Keratinocyte (primary cell): ENCODE measurements around the gene ACSL6. TPM values are rescaled to one million over a fixed set of nuclear protein-coding genes. Genes with fewer than 3 reads are reported as not detected.

Experiments
- DNase-seq: peaks from one replicate; pipeline ENCODE4 v3.0.0-alpha.2; 2011; ENCODE audit warnings: low read depth, missing footprints, low spot score
- FAIRE-seq: peaks from 2 replicates; lab custom pipeline; 2011; peaks lifted over from hg19 to GRCh38; lab: Jason Lieb, UNC
- H2AFZ ChIP-seq: 2 replicates; pipeline ENCODE4 v1.6.0; 2012; ENCODE audit warnings: low read length, control low read depth, inconsistent platforms; ENCODE audit not compliant: control insufficient read depth
- H3K27ac ChIP-seq: 2 replicates; pipeline ENCODE4 v1.5.1; 2011; ENCODE audit warnings: low read length; ENCODE audit not compliant: control insufficient read depth, insufficient read depth
- H3K27me3 ChIP-seq: 3 replicates; pipeline ENCODE4 v1.6.0; 2011; ENCODE audit warnings: low read length; ENCODE audit not compliant: control insufficient read depth, insufficient read depth; ENCODE audit errors: extremely low read depth
- H3K36me3 ChIP-seq, 2 experiments: 2 replicates in 1 of 2; 3 replicates in 1 of 2; pipeline ENCODE4 v1.5.1; 2011; ENCODE audit warnings: low read length in 2 of 2, mild to moderate bottlenecking in 1 of 2; ENCODE audit not compliant: control insufficient read depth in 2 of 2, insufficient read depth in 2 of 2; ENCODE audit errors: extremely low read depth in 1 of 2
- H3K4me1 ChIP-seq: 3 replicates; pipeline ENCODE4 v1.5.1; 2011; ENCODE audit warnings: low read length; ENCODE audit not compliant: control insufficient read depth, insufficient read depth; ENCODE audit errors: extremely low read depth
- H3K4me2 ChIP-seq: 3 replicates; pipeline ENCODE4 v1.6.0; 2011; ENCODE audit warnings: low read depth, low read length; ENCODE audit not compliant: control insufficient read depth, insufficient read depth; ENCODE audit errors: extremely low read depth
- H3K4me3 ChIP-seq, 3 experiments: fragments of 200-600 bp in 1 of 3; sonication (generic) in 1 of 3; 2 replicates in 2 of 3; 3 replicates in 1 of 3; pipeline ENCODE4 v1.5.1; 2011 to 2016; ENCODE audit warnings: low read length in 3 of 3, mild to moderate bottlenecking in 3 of 3, control low read depth in 2 of 3, inconsistent platforms in 1 of 3, low read depth in 1 of 3, mixed read lengths in 1 of 3, mixed run types in 1 of 3, moderate library complexity in 1 of 3; ENCODE audit not compliant: control insufficient read depth in 2 of 3, insufficient read depth in 2 of 3; ENCODE audit errors: extremely low read depth in 1 of 3
- H3K79me2 ChIP-seq: 2 replicates; pipeline ENCODE4 v1.6.0; 2012; ENCODE audit warnings: low read length; ENCODE audit not compliant: control insufficient read depth, insufficient read depth
- H3K9ac ChIP-seq: 3 replicates; pipeline ENCODE4 v1.6.0; 2011; ENCODE audit warnings: low read length; ENCODE audit not compliant: control insufficient read depth, insufficient read depth; ENCODE audit errors: extremely low read depth
- H3K9me1 ChIP-seq: 3 replicates; pipeline ENCODE4 v1.6.0; 2011; ENCODE audit warnings: low read length; ENCODE audit not compliant: control insufficient read depth, insufficient read depth; ENCODE audit errors: extremely low read depth
- H3K9me3 ChIP-seq: 2 replicates; pipeline ENCODE4 v1.5.1; 2012; ENCODE audit warnings: low read depth, low read length; ENCODE audit not compliant: control insufficient read depth
- H4K20me1 ChIP-seq: 3 replicates; pipeline ENCODE4 v1.6.0; 2011; ENCODE audit warnings: low read length; ENCODE audit not compliant: control insufficient read depth, insufficient read depth; ENCODE audit errors: extremely low read depth
- EZH2 ChIP-seq: IDR thresholded peaks from one replicate; pipeline ENCODE4 v1.6.1; 2012; ENCODE audit warnings: inconsistent platforms, mild to moderate bottlenecking, low read length, moderate library complexity
- dilution Hi-C: fragments of 300-500 bp; cut with MboI; formaldehyde crosslinking; loops from one replicate; pipeline ENCODE4 v1.7.0; 2020; ENCODE audit warnings: low sequenced_read_pairs; ENCODE audit not compliant: extremely low pct_ligation_motif_present
- polyA plus RNA-seq, 5 experiments: library from polyadenylated mRNA; depleted of rRNA in 3 of 5; stranded (reverse) in 3 of 5; stranded (forward) in 1 of 5; unstranded in 1 of 5; fragments of >200 nt; gene quantifications; 1 replicate in 1 of 5; 2 replicates in 3 of 5; 3 replicates in 1 of 5; pipeline versions ENCODE4 v1.2.1 to v1.2.3, GENCODE V29; 2011 to 2012; ENCODE audit warnings: missing spikeins in 2 of 5, low read depth in 1 of 5, low replicate concordance in 1 of 5
- TF ChIP-seq, protein P1 (sequence below), 3 experiments: IDR thresholded peaks in 1 of 3; conservative IDR thresholded peaks in 1 of 3; optimal IDR thresholded peaks in 1 of 3; 2 replicates in 2 of 3; 3 replicates in 1 of 3; pipeline versions ENCODE3 to v1.5.1; 2011; ENCODE audit warnings: low read length in 3 of 3, mild to moderate bottlenecking in 3 of 3, moderate library complexity in 2 of 3, control low read depth in 1 of 3, inconsistent platforms in 1 of 3; ENCODE audit not compliant: insufficient read depth in 2 of 3; ENCODE audit errors: extremely low read depth in 1 of 3

ACSL6 gene
- polyA plus RNA-seq, 1 donor (not counting 4 experiments of a cell fraction or from before 2014, with no cell fraction given), result 0.18 TPM

GRCh38 chr5:132049093-132049492 lies 37.6 kb upstream of the ACSL6 start:
- no peaks in the 10 kb centered on the region for H3K9me1 ChIP-seq
- H3K27ac ChIP-seq, result no peak overlapping the region
- dilution Hi-C loops, result no loop called here
- H3K9me3 ChIP-seq, result no peaks in the 10 kb centered on the region
- H4K20me1 ChIP-seq, result no peaks in the 10 kb centered on the region
- TF ChIP-seq, protein P1, sequence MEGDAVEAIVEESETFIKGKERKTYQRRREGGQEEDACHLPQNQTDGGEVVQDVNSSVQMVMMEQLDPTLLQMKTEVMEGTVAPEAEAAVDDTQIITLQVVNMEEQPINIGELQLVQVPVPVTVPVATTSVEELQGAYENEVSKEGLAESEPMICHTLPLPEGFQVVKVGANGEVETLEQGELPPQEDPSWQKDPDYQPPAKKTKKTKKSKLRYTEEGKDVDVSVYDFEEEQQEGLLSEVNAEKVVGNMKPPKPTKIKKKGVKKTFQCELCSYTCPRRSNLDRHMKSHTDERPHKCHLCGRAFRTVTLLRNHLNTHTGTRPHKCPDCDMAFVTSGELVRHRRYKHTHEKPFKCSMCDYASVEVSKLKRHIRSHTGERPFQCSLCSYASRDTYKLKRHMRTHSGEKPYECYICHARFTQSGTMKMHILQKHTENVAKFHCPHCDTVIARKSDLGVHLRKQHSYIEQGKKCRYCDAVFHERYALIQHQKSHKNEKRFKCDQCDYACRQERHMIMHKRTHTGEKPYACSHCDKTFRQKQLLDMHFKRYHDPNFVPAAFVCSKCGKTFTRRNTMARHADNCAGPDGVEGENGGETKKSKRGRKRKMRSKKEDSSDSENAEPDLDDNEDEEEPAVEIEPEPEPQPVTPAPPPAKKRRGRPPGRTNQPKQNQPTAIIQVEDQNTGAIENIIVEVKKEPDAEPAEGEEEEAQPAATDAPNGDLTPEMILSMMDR (optimal IDR thresholded peaks at IDR 0.05 in 1 of 3, IDR thresholded peaks at IDR 0.05 in 1 of 3, conservative IDR thresholded peaks at IDR 0.05 in 1 of 3; ENCODE audit: extremely low read depth in 1 of 3, insufficient read depth in 2 of 3, low read length in 3 of 3), result no peak
- no peak for TF ChIP-seq EZH2
- FAIRE-seq (no peak), DNase-seq (no peak)
- H2AFZ ChIP-seq, result no peak overlapping the region
- no peaks in the 10 kb centered on the region for H3K36me3 ChIP-seq
- H3K4me2 ChIP-seq, result no peak overlapping the region
- no peak overlapping the region for H3K9ac ChIP-seq
- H3K4me1 ChIP-seq, result no peaks in the 10 kb centered on the region
- no peak overlapping the region for H3K4me3 ChIP-seq
- H3K79me2 ChIP-seq, result no peaks in the 10 kb centered on the region
- no peaks in the 10 kb centered on the region for H3K27me3 ChIP-seq

DNA sequence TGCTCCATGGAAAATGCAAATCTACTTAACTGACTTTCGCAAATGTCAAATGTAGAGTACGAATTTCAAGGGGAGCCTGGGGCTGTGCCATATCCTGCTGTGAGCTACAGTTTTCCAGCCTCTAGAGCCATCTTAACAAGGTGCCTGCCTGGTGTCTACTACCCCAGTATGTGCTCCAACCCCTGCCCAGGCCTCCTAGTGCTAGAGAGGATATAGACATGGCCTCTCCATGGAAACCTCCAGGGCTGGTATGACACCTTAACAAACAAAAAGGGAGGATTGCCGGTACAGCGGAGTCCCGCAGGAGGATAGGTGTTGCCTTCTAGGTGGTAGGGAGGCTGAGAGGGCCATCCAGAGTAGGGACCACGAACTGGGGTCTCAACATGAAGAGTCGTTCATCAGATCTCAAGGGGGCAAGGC lies 35.4 kb upstream of the ACSL6 start:
- no peak for TF ChIP-seq EZH2
- TF ChIP-seq, protein P1 (optimal IDR thresholded peaks at IDR 0.05 in 1 of 3, IDR thresholded peaks at IDR 0.05 in 1 of 3, conservative IDR thresholded peaks at IDR 0.05 in 1 of 3; ENCODE audit: extremely low read depth in 1 of 3, insufficient read depth in 2 of 3, low read length in 3 of 3), result no peak
- no peak overlapping the region for H3K4me2 ChIP-seq
- DNase-seq (no peak), FAIRE-seq (no peak)
- H3K79me2 ChIP-seq, result no peaks in the 10 kb centered on the region
- no peaks in the 10 kb centered on the region for H3K9me1 ChIP-seq
- H2AFZ ChIP-seq, result no peak overlapping the region
- H3K4me3 ChIP-seq, result no peak overlapping the region
- dilution Hi-C loops, result no loop called here
- no peaks in the 10 kb centered on the region for H3K4me1 ChIP-seq
- no peaks in the 10 kb centered on the region for H3K36me3 ChIP-seq
- no peak overlapping the region for H3K9ac ChIP-seq
- H3K27ac ChIP-seq, result no peak overlapping the region
- no peaks in the 10 kb centered on the region for H4K20me1 ChIP-seq
- H3K27me3 ChIP-seq, result peaks cover 11% of the 10 kb centered on the region
- H3K9me3 ChIP-seq, result no peaks in the 10 kb centered on the region
